GM19452 (cell line): ENCODE measurements around the gene GGT6.

Source experiments
- ATAC-seq: cut with Tn5 transposase; IDR thresholded peaks from one replicate; pipeline ENCODE4 v1.9.1; 2021; ENCODE audit not compliant: unreplicated experiment

Gene GGT6

GRCh38 chr17:4507361-4508111 lies 52.8 kb downstream of the GGT6 start:
- ATAC-seq = no peak
